ENCODE measurements around the gene TFEB. TPM values are rescaled to one million over a fixed set of nuclear protein-coding genes. Genes with fewer than 3 reads are reported as not detected.

Gene TFEB
- total and polyA plus RNA-seq, 4 experiments from 2014 or later: 8.2 to 17.6 (median 13.9) TPM

DNA sequence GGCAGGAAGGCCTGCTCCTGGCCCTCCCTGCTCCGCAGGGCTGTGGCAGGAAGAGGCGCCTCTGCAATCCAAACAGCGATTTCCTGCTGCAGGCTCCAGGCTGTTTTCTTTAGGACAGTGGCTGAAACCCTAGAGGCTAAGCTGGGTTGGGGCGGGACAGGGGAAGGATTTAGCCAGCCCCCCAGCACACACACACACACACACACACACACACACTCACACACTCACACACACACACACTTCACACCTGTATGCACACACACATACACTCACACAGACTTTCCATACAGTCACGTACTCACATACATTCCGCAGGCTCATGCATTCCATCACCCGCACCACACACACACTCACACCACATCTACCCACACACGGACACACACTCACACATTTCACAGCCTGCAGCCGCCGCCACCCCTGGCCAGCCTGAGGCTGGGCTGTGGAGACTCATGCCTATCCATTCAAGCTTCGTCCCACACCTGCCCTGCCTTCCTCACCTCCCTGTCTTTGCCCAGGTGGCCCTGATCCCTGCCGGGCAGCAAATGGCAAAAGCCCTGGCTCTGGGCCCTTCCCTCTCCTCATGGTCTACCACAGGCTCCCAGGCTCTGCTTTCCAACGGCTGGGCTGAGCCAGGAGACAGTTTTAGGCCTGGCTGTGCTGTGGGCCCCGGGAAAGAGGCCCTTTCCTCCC lies 79.3 kb downstream of the TFEB start:
- intact Hi-C loops (cut with micrococcal nuclease): no loop called here
- DNase-seq: no peak
- Mint-ChIP-seq H3K36me3 (no peaks in the 10 kb centered on the region), H3K4me1 (no peaks in the 10 kb centered on the region), H3K27me3 (peaks cover 17 to 32% of the 10 kb centered on the region in 2 donors), H3K9me3 (no peaks in the 10 kb centered on the region), H3K27ac (no peak overlapping the region), H3K4me3 (no peak overlapping the region)
- ChIA-PET POLR2A (ENCODE audit: partially characterized antibody) (no interaction called here), CTCF (ENCODE audit: partially characterized antibody) (no interaction called here)
- no peaks in the 10 kb centered on the region for H3K9me3 ChIP-seq (ENCODE audit: control insufficient read depth in 1 of 2, low read length in 2 of 2)
- H3K36me3 ChIP-seq (ENCODE audit: insufficient read depth, low read length): no peaks in the 10 kb centered on the region
- H3K27me3 ChIP-seq (ENCODE audit: insufficient read depth, low read length): no peaks in the 10 kb centered on the region
- no peak overlapping the region for H3K4me3 ChIP-seq (ENCODE audit: low read length in 2 of 2)
- H3K27ac ChIP-seq (ENCODE audit: low read depth, low read length): no peak overlapping the region
- H3K4me1 ChIP-seq (ENCODE audit: insufficient read depth, low read length): no peaks in the 10 kb centered on the region

DNA sequence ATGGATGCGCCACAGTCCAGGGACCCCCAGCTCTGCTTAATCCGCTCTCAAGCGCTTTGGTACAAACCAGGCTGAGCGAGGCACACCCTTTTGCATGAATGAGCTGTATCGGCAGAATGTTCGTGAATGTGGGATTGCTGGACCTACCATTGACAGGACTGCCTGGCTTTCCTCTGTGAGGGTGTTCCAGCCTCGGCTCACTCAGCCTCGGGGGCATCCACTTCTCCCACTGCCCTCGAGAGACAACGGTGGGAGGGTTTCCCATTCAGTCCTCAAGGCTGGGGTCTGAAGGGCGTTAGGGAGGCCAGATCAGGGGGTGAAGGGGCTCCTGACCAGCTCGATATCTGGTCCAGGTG lies 79.8 kb downstream of the TFEB start:
- H3K27me3 ChIP-seq (ENCODE audit: insufficient read depth, low read length): no peaks in the 10 kb centered on the region
- no peaks in the 10 kb centered on the region for H3K9me3 ChIP-seq (ENCODE audit: control insufficient read depth in 1 of 2, low read length in 2 of 2)
- no peaks in the 10 kb centered on the region for H3K36me3 Mint-ChIP-seq
- no peaks in the 10 kb centered on the region for H3K4me1 Mint-ChIP-seq
- H3K9me3 Mint-ChIP-seq: no peaks in the 10 kb centered on the region
- H3K4me3 Mint-ChIP-seq: no peak overlapping the region
- intact Hi-C loops (cut with micrococcal nuclease): no loop called here
- CTCF ChIA-PET (ENCODE audit: partially characterized antibody): no interaction called here
- POLR2A ChIA-PET (ENCODE audit: partially characterized antibody): no interaction called here
- no peak for DNase-seq
- H3K4me3 ChIP-seq (ENCODE audit: low read length in 2 of 2): no peak overlapping the region
- H3K27ac ChIP-seq (ENCODE audit: low read depth, low read length): no peak overlapping the region
- H3K4me1 ChIP-seq (ENCODE audit: insufficient read depth, low read length): no peaks in the 10 kb centered on the region
- no peaks in the 10 kb centered on the region for H3K36me3 ChIP-seq (ENCODE audit: insufficient read depth, low read length)
- peaks cover 17 to 32% of the 10 kb centered on the region in 2 donors for H3K27me3 Mint-ChIP-seq
- no peak overlapping the region for H3K27ac Mint-ChIP-seq

DNA sequence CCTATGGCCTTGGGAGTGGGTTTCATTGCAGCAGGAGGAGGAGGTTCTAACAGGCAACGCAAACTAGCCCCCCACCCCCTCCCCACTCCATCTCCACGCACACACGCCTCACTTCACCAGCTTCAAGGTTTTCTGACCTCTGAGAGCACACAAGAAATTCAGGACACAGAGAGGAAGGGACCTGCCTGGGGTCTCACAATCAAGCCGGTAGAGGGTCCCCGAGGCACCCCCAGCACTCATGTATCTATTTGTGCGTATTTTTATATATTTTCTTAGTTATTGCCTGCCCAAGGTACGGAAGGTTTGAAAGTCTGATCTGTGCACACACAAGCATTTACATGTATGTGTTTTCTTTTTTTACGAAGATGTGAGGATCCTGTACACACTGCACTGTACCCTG lies 80.2 kb downstream of the TFEB start:
- Mint-ChIP-seq H3K36me3 (no peaks in the 10 kb centered on the region), H3K9me3 (no peaks in the 10 kb centered on the region), H3K4me3 (no peak overlapping the region), H3K4me1 (no peaks in the 10 kb centered on the region), H3K27ac (no peak overlapping the region), H3K27me3 (peaks cover 16 to 32% of the 10 kb centered on the region in 2 donors)
- H3K27me3 ChIP-seq (ENCODE audit: insufficient read depth, low read length): no peaks in the 10 kb centered on the region
- intact Hi-C loops (cut with micrococcal nuclease): no loop called here
- no peak overlapping the region for H3K4me3 ChIP-seq (ENCODE audit: low read length in 2 of 2)
- H3K4me1 ChIP-seq (ENCODE audit: insufficient read depth, low read length): no peaks in the 10 kb centered on the region
- H3K36me3 ChIP-seq (ENCODE audit: insufficient read depth, low read length): no peaks in the 10 kb centered on the region
- ChIA-PET CTCF (ENCODE audit: partially characterized antibody) (no interaction called here), POLR2A (ENCODE audit: partially characterized antibody) (no interaction called here)
- no peaks in the 10 kb centered on the region for H3K9me3 ChIP-seq (ENCODE audit: control insufficient read depth in 1 of 2, low read length in 2 of 2)
- no peak for DNase-seq
- no peak overlapping the region for H3K27ac ChIP-seq (ENCODE audit: low read depth, low read length)

DNA sequence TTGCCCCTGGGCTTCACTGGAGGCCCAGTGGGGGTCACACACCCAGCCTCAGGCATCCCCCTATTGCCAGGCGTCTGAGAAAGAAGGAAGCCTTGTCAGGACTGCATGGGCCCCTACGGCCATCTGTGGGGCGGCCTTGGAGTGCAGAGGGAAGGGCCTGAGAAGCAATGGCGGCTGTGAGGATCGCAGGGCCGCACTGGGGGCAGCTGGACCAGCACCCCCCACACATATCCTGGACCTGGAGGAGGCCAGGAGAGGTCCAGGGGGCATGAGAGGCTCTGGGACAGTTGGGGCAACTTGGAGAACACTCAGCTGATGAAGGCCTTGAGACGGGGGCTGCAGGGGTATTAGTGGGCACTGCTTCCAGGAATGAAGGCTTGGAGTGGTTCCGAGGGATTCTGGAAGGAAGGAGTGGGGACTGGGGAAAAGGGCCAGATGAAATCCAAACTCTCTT lies 80.7 kb downstream of the TFEB start:
- ChIA-PET POLR2A (ENCODE audit: partially characterized antibody) (no interaction called here), CTCF (ENCODE audit: partially characterized antibody) (no interaction called here)
- no peaks in the 10 kb centered on the region for H3K36me3 Mint-ChIP-seq
- no peak for DNase-seq
- H3K4me3 Mint-ChIP-seq: no peak overlapping the region
- no peaks in the 10 kb centered on the region for H3K9me3 Mint-ChIP-seq
- no peak overlapping the region for H3K4me3 ChIP-seq (ENCODE audit: low read length in 2 of 2)
- peaks cover 16 to 32% of the 10 kb centered on the region in 2 donors for H3K27me3 Mint-ChIP-seq
- H3K27ac ChIP-seq (ENCODE audit: low read depth, low read length): no peak overlapping the region
- H3K4me1 ChIP-seq (ENCODE audit: insufficient read depth, low read length): no peaks in the 10 kb centered on the region
- no peak overlapping the region for H3K27ac Mint-ChIP-seq
- intact Hi-C loops (cut with micrococcal nuclease): no loop called here
- no peaks in the 10 kb centered on the region for H3K4me1 Mint-ChIP-seq
- no peaks in the 10 kb centered on the region for H3K9me3 ChIP-seq (ENCODE audit: control insufficient read depth in 1 of 2, low read length in 2 of 2)
- H3K36me3 ChIP-seq (ENCODE audit: insufficient read depth, low read length): no peaks in the 10 kb centered on the region
- no peaks in the 10 kb centered on the region for H3K27me3 ChIP-seq (ENCODE audit: insufficient read depth, low read length)

DNA sequence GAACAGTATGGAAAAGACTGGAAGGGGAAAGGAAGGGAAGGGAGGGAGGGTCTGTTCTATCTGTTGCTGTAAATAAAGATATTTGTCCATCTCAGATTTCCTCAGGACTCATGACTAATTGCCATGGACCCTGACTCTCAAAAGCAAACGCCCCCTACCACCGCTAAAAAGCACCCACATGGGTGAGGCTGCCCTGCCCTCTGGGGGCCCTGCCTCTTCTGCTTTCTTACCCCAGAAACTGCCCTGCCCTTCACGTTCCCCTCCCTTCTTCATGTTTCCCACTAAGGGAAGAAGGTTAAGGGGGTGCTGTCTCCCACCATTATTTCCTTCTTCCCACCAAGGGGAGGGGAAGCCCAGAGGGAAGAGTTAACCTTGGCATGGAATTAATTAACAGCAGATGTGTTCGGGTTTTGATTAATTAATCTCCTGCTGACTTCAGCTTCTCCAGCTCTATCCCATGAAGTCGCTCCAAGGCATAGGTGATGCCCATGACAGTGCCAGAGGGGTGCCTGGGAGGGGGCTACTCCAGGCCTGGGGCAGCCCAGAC lies 81.2 kb downstream of the TFEB start:
- peaks cover 15 to 32% of the 10 kb centered on the region in 2 donors for H3K27me3 Mint-ChIP-seq
- Histone ChIP-seq H3K27ac (ENCODE audit: low read depth, low read length) (no peak overlapping the region), H3K4me1 (ENCODE audit: insufficient read depth, low read length) (no peaks in the 10 kb centered on the region), H3K4me3 (ENCODE audit: low read length in 2 of 2) (no peak overlapping the region), H3K9me3 (ENCODE audit: control insufficient read depth in 1 of 2, low read length in 2 of 2) (no peaks in the 10 kb centered on the region), H3K36me3 (ENCODE audit: insufficient read depth, low read length) (no peaks in the 10 kb centered on the region), H3K27me3 (ENCODE audit: insufficient read depth, low read length) (no peaks in the 10 kb centered on the region)
- no peaks in the 10 kb centered on the region for H3K4me1 Mint-ChIP-seq
- no peak overlapping the region for H3K27ac Mint-ChIP-seq
- H3K9me3 Mint-ChIP-seq: no peaks in the 10 kb centered on the region
- ChIA-PET CTCF (ENCODE audit: partially characterized antibody) (no interaction called here), POLR2A (ENCODE audit: partially characterized antibody) (no interaction called here)
- intact Hi-C loops (cut with micrococcal nuclease): no loop called here
- no peak overlapping the region for H3K4me3 Mint-ChIP-seq
- no peaks in the 10 kb centered on the region for H3K36me3 Mint-ChIP-seq
- no peak for DNase-seq

DNA sequence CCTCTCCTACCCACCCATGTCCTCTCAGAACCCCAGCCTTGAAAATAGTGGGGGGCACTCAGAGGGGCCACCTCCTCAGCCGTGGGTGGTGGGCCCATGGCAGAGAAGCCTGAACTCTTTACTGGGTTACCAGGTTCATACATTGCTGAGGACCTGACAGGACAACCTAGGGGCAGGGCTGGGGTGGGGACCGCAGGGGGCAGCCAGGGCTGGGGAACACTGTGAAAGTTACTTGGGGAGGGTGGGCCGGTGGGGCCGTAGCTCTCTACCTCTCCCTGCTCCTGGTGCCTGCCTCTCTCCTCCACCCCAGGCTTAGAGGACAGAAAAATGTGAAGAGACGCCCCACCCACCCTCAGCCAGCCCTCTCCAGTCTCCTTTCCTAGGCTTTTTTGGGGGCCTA lies 81.7 kb downstream of the TFEB start:
- Histone ChIP-seq H3K4me1 (ENCODE audit: insufficient read depth, low read length) (no peaks in the 10 kb centered on the region), H3K27ac (ENCODE audit: low read depth, low read length) (no peak overlapping the region), H3K4me3 (ENCODE audit: low read length in 2 of 2) (no peak overlapping the region), H3K27me3 (ENCODE audit: insufficient read depth, low read length) (no peaks in the 10 kb centered on the region), H3K9me3 (ENCODE audit: control insufficient read depth in 1 of 2, low read length in 2 of 2) (no peaks in the 10 kb centered on the region), H3K36me3 (ENCODE audit: insufficient read depth, low read length) (no peaks in the 10 kb centered on the region)
- intact Hi-C loops (cut with micrococcal nuclease): no loop called here
- no peaks in the 10 kb centered on the region for H3K4me1 Mint-ChIP-seq
- no peaks in the 10 kb centered on the region for H3K9me3 Mint-ChIP-seq
- DNase-seq: no peak
- H3K4me3 Mint-ChIP-seq: no peak overlapping the region
- H3K27me3 Mint-ChIP-seq: peaks cover 13 to 31% of the 10 kb centered on the region in 2 donors
- CTCF ChIA-PET (ENCODE audit: partially characterized antibody): no interaction called here
- H3K27ac Mint-ChIP-seq: no peak overlapping the region
- no peaks in the 10 kb centered on the region for H3K36me3 Mint-ChIP-seq
- POLR2A ChIA-PET (ENCODE audit: partially characterized antibody): no interaction called here

DNA sequence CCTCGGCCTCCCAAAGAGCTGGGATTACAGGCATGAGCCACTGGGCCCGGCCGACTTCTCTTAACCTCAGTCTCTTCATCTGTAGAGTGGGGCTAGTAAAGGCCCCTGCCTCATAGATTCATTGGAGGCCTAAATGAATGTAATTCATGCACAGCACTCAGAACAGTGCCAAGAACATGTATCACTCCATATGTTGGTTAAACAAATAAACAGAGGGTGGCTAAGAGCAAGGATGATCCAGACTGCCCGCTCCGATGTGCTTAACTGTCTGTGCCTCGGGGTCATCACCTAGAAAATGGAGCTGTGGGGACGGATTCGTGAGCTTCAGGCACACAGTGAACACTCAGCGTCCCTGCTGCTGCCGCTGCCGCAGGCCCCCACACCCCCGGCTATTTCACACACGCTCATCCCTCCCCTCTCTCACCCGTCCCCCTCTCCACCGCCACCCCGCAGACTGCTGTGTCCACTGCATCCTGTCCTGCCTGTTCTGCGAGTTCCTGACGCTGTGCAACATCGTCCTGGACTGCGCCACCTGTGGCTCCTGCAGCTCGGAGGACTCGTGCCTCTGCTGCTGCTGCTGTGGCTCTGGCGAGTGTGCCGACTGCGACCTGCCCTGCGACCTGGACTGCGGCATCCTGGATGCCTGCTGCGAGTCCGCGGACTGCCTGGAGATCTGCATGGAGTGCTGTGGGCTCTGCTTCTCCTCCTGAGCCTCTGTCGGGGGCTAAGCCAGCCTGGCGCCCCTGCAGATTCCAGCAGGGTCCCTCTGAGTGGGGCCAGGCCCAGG lies 82.3 kb downstream of the TFEB start:
- Mint-ChIP-seq H3K27ac (no peak overlapping the region), H3K27me3 (peaks cover 10 to 29% of the 10 kb centered on the region in 2 donors), H3K4me3 (no peak overlapping the region), H3K4me1 (no peaks in the 10 kb centered on the region), H3K36me3 (no peaks in the 10 kb centered on the region), H3K9me3 (no peaks in the 10 kb centered on the region)
- no peaks in the 10 kb centered on the region for H3K9me3 ChIP-seq (ENCODE audit: control insufficient read depth in 1 of 2, low read length in 2 of 2)
- intact Hi-C loops (cut with micrococcal nuclease): no loop called here
- H3K27me3 ChIP-seq (ENCODE audit: insufficient read depth, low read length): no peaks in the 10 kb centered on the region
- H3K4me3 ChIP-seq (ENCODE audit: low read length in 2 of 2): no peak overlapping the region
- no peak for DNase-seq
- no peak overlapping the region for H3K27ac ChIP-seq (ENCODE audit: low read depth, low read length)
- H3K4me1 ChIP-seq (ENCODE audit: insufficient read depth, low read length): no peaks in the 10 kb centered on the region
- no peaks in the 10 kb centered on the region for H3K36me3 ChIP-seq (ENCODE audit: insufficient read depth, low read length)
- ChIA-PET CTCF (ENCODE audit: partially characterized antibody) (no interaction called here), POLR2A (ENCODE audit: partially characterized antibody) (no interaction called here)
